Keratinocyte (primary cell): ENCODE data around the gene JAKMIP1. TPM values are rescaled to one million over a fixed set of nuclear protein-coding genes. Genes with fewer than 3 reads are reported as not detected.

Experiments used
- DNase-seq: peaks from one replicate; pipeline ENCODE4 v3.0.0-alpha.2; 2011; ENCODE audit warnings: low read depth, missing footprints, low spot score
- FAIRE-seq: peaks from 2 replicates; lab custom pipeline; 2011; peaks lifted over from hg19 to GRCh38; lab: Jason Lieb, UNC
- H2AFZ ChIP-seq: 2 replicates; pipeline ENCODE4 v1.6.0; 2012; ENCODE audit warnings: low read length, control low read depth, inconsistent platforms; ENCODE audit not compliant: control insufficient read depth
- H3K27ac ChIP-seq: 2 replicates; pipeline ENCODE4 v1.5.1; 2011; ENCODE audit warnings: low read length; ENCODE audit not compliant: control insufficient read depth, insufficient read depth
- H3K27me3 ChIP-seq: 3 replicates; pipeline ENCODE4 v1.6.0; 2011; ENCODE audit warnings: low read length; ENCODE audit not compliant: control insufficient read depth, insufficient read depth; ENCODE audit errors: extremely low read depth
- H3K36me3 ChIP-seq, 2 experiments: 2 replicates in 1 of 2; 3 replicates in 1 of 2; pipeline ENCODE4 v1.5.1; 2011; ENCODE audit warnings: low read length in 2 of 2, mild to moderate bottlenecking in 1 of 2; ENCODE audit not compliant: control insufficient read depth in 2 of 2, insufficient read depth in 2 of 2; ENCODE audit errors: extremely low read depth in 1 of 2
- H3K4me1 ChIP-seq: 3 replicates; pipeline ENCODE4 v1.5.1; 2011; ENCODE audit warnings: low read length; ENCODE audit not compliant: control insufficient read depth, insufficient read depth; ENCODE audit errors: extremely low read depth
- H3K4me2 ChIP-seq: 3 replicates; pipeline ENCODE4 v1.6.0; 2011; ENCODE audit warnings: low read depth, low read length; ENCODE audit not compliant: control insufficient read depth, insufficient read depth; ENCODE audit errors: extremely low read depth
- H3K4me3 ChIP-seq, 3 experiments: fragments of 200-600 bp in 1 of 3; sonication (generic) in 1 of 3; 2 replicates in 2 of 3; 3 replicates in 1 of 3; pipeline ENCODE4 v1.5.1; 2011 to 2016; ENCODE audit warnings: low read length in 3 of 3, mild to moderate bottlenecking in 3 of 3, control low read depth in 2 of 3, inconsistent platforms in 1 of 3, low read depth in 1 of 3, mixed read lengths in 1 of 3, mixed run types in 1 of 3, moderate library complexity in 1 of 3; ENCODE audit not compliant: control insufficient read depth in 2 of 3, insufficient read depth in 2 of 3; ENCODE audit errors: extremely low read depth in 1 of 3
- H3K79me2 ChIP-seq: 2 replicates; pipeline ENCODE4 v1.6.0; 2012; ENCODE audit warnings: low read length; ENCODE audit not compliant: control insufficient read depth, insufficient read depth
- H3K9ac ChIP-seq: 3 replicates; pipeline ENCODE4 v1.6.0; 2011; ENCODE audit warnings: low read length; ENCODE audit not compliant: control insufficient read depth, insufficient read depth; ENCODE audit errors: extremely low read depth
- H3K9me1 ChIP-seq: 3 replicates; pipeline ENCODE4 v1.6.0; 2011; ENCODE audit warnings: low read length; ENCODE audit not compliant: control insufficient read depth, insufficient read depth; ENCODE audit errors: extremely low read depth
- H3K9me3 ChIP-seq: 2 replicates; pipeline ENCODE4 v1.5.1; 2012; ENCODE audit warnings: low read depth, low read length; ENCODE audit not compliant: control insufficient read depth
- H4K20me1 ChIP-seq: 3 replicates; pipeline ENCODE4 v1.6.0; 2011; ENCODE audit warnings: low read length; ENCODE audit not compliant: control insufficient read depth, insufficient read depth; ENCODE audit errors: extremely low read depth
- EZH2 ChIP-seq: IDR thresholded peaks from one replicate; pipeline ENCODE4 v1.6.1; 2012; ENCODE audit warnings: inconsistent platforms, mild to moderate bottlenecking, low read length, moderate library complexity
- dilution Hi-C: fragments of 300-500 bp; cut with MboI; formaldehyde crosslinking; loops from one replicate; pipeline ENCODE4 v1.7.0; 2020; ENCODE audit warnings: low sequenced_read_pairs; ENCODE audit not compliant: extremely low pct_ligation_motif_present
- polyA plus RNA-seq, 5 experiments: library from polyadenylated mRNA; depleted of rRNA in 3 of 5; stranded (reverse) in 3 of 5; stranded (forward) in 1 of 5; unstranded in 1 of 5; fragments of >200 nt; gene quantifications; 1 replicate in 1 of 5; 2 replicates in 3 of 5; 3 replicates in 1 of 5; pipeline versions ENCODE4 v1.2.1 to v1.2.3, GENCODE V29; 2011 to 2012; ENCODE audit warnings: missing spikeins in 2 of 5, low read depth in 1 of 5, low replicate concordance in 1 of 5
- TF ChIP-seq, protein P1 (sequence below), 3 experiments: IDR thresholded peaks in 1 of 3; conservative IDR thresholded peaks in 1 of 3; optimal IDR thresholded peaks in 1 of 3; 2 replicates in 2 of 3; 3 replicates in 1 of 3; pipeline versions ENCODE3 to v1.5.1; 2011; ENCODE audit warnings: low read length in 3 of 3, mild to moderate bottlenecking in 3 of 3, moderate library complexity in 2 of 3, control low read depth in 1 of 3, inconsistent platforms in 1 of 3; ENCODE audit not compliant: insufficient read depth in 2 of 3; ENCODE audit errors: extremely low read depth in 1 of 3

Gene JAKMIP1
- polyA plus RNA-seq, 1 donor (not counting 4 experiments of a cell fraction or from before 2014, with no cell fraction given) = not detected

DNA sequence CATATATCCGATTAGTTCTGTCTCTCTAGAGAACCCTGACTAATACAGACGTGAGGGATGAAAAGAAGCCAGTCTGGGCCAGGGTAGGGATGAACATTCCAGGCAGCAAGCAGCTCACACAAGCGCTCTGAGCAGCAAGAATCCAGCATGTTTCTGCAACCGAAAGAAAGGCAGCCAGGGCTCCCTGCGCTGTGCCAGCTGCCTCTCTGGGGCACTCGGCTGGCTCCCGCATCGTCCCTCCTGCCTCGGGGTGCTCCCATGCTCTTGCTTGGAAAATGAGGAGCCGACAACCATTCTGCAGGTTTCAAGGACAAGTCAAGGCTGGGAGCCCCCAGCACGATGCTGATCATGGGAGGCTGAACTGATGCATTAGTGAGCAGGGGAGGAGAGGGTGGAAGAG, 7.0 kb downstream of the JAKMIP1 start:
- TF ChIP-seq EZH2 = no peak
- TF ChIP-seq, protein P1, sequence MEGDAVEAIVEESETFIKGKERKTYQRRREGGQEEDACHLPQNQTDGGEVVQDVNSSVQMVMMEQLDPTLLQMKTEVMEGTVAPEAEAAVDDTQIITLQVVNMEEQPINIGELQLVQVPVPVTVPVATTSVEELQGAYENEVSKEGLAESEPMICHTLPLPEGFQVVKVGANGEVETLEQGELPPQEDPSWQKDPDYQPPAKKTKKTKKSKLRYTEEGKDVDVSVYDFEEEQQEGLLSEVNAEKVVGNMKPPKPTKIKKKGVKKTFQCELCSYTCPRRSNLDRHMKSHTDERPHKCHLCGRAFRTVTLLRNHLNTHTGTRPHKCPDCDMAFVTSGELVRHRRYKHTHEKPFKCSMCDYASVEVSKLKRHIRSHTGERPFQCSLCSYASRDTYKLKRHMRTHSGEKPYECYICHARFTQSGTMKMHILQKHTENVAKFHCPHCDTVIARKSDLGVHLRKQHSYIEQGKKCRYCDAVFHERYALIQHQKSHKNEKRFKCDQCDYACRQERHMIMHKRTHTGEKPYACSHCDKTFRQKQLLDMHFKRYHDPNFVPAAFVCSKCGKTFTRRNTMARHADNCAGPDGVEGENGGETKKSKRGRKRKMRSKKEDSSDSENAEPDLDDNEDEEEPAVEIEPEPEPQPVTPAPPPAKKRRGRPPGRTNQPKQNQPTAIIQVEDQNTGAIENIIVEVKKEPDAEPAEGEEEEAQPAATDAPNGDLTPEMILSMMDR (optimal IDR thresholded peaks at IDR 0.05 in 1 of 3, IDR thresholded peaks at IDR 0.05 in 1 of 3, conservative IDR thresholded peaks at IDR 0.05 in 1 of 3; ENCODE audit: extremely low read depth in 1 of 3, insufficient read depth in 2 of 3, low read length in 3 of 3) = no peak
- Histone ChIP-seq H4K20me1 (no peaks in the 10 kb centered on the region), H3K4me2 (no peak overlapping the region), H3K9me3 (no peaks in the 10 kb centered on the region), H3K27me3 (peaks cover 12% of the 10 kb centered on the region), H3K9me1 (no peaks in the 10 kb centered on the region), H3K4me1 (no peaks in the 10 kb centered on the region), H3K27ac (no peak overlapping the region), H3K9ac (no peak overlapping the region), H3K79me2 (no peaks in the 10 kb centered on the region), H3K4me3 (no peak overlapping the region), H3K36me3 (no peaks in the 10 kb centered on the region), H2AFZ (no peak overlapping the region)
- no peak for DNase-seq
- FAIRE-seq = no peak
- dilution Hi-C loops = no loop called here

GRCh38 chr4:6192245-6192644, 8.1 kb downstream of the JAKMIP1 start:
- FAIRE-seq (no peak), DNase-seq (no peak)
- H3K4me2 ChIP-seq = no peak overlapping the region
- H3K36me3 ChIP-seq = no peaks in the 10 kb centered on the region
- H3K27ac ChIP-seq = no peak overlapping the region
- no peaks in the 10 kb centered on the region for H3K79me2 ChIP-seq
- peaks cover under 1% of the 10 kb centered on the region for H3K27me3 ChIP-seq
- dilution Hi-C loops = no loop called here
- TF ChIP-seq, protein P1 (optimal IDR thresholded peaks at IDR 0.05 in 1 of 3, IDR thresholded peaks at IDR 0.05 in 1 of 3, conservative IDR thresholded peaks at IDR 0.05 in 1 of 3; ENCODE audit: extremely low read depth in 1 of 3, insufficient read depth in 2 of 3, low read length in 3 of 3) = no peak
- H3K4me3 ChIP-seq = no peak overlapping the region
- H3K9me1 ChIP-seq = no peaks in the 10 kb centered on the region
- H3K4me1 ChIP-seq = no peaks in the 10 kb centered on the region
- no peak overlapping the region for H3K9ac ChIP-seq
- H3K9me3 ChIP-seq = no peaks in the 10 kb centered on the region
- H2AFZ ChIP-seq = no peak overlapping the region
- H4K20me1 ChIP-seq = no peaks in the 10 kb centered on the region
